Vagina (tissue), 2 donors: ENCODE results near the gene CCSER2. TPM values are rescaled to one million over a fixed set of nuclear protein-coding genes. Genes with fewer than 3 reads are reported as not detected.
A peak's percentile ranks its signal among the peaks of the same experiment; 100 is the strongest.

Source experiments
- DNase-seq, 2 donors: peaks; one replicate each; pipeline ENCODE4 v3.0.0-alpha.2; 2017; ENCODE audit errors: extremely low spot score in 2 of 2
- H3K27ac ChIP-seq: fragments of 200-600 bp; sonication (generic); one replicate; pipeline ENCODE4 v1.5.1; 2019
- H3K27me3 ChIP-seq: fragments of 200-600 bp; sonication (generic); one replicate; pipeline ENCODE4 v1.5.1; 2019
- H3K36me3 ChIP-seq, 2 donors: fragments of 200-600 bp; sonication (generic); one replicate each; pipeline ENCODE4 v1.5.1; 2017 to 2019
- H3K4me1 ChIP-seq: fragments of 200-600 bp; sonication (generic); one replicate; pipeline ENCODE4 v1.5.1; 2019
- H3K4me3 ChIP-seq, 2 donors: fragments of 200-600 bp; sonication (generic); 1 replicate in 1 of 2; 2 replicates in 1 of 2; pipeline ENCODE4 v1.5.1; 2016 to 2019
- H3K9me3 ChIP-seq: fragments of 200-600 bp; sonication (generic); one replicate; pipeline ENCODE4 v1.5.1; 2019
- CTCF ChIP-seq, 3 experiments: fragments of 450-650 bp in 2 of 3; fragments of 200-600 bp in 1 of 3; sonication (generic) in 1 of 3; IDR thresholded peaks; one replicate each; pipeline ENCODE4 v1.5.1; 2017 to 2019; ENCODE audit warnings: antibody characterized with exemption in 3 of 3, mild to moderate bottlenecking in 2 of 3, moderate library complexity in 2 of 3
- POLR2A ChIP-seq, 2 donors: fragments of 450-650 bp; IDR thresholded peaks; one replicate each; pipeline ENCODE4 v1.6.1; 2017; ENCODE audit warnings: antibody characterized with exemption in 2 of 2, mild to moderate bottlenecking in 2 of 2, moderate library complexity in 2 of 2
- POLR2AphosphoS5 ChIP-seq, 2 donors: sonication (generic); formaldehyde crosslinking; IDR thresholded peaks; one replicate each; pipeline ENCODE4 v1.9.0; 2017; ENCODE audit warnings: antibody characterized with exemption in 2 of 2, mild to moderate bottlenecking in 2 of 2, low read depth in 1 of 2; ENCODE audit not compliant: insufficient read depth in 1 of 2
- intact Hi-C: fragments of 100-400 bp; cut with DNase I; formaldehyde crosslinking; loops from one replicate; pipeline ENCODE4 v1.15.1; 2023
- total RNA-seq: library from RNA; depleted of rRNA; stranded (reverse); fragments of >200 nt; gene quantifications from one replicate; pipeline ENCODE4 v1.2.3, GENCODE V29; 2016

The CCSER2 gene
- total RNA-seq, 1 donor from 2014 or later = 62.1 TPM

DNA sequence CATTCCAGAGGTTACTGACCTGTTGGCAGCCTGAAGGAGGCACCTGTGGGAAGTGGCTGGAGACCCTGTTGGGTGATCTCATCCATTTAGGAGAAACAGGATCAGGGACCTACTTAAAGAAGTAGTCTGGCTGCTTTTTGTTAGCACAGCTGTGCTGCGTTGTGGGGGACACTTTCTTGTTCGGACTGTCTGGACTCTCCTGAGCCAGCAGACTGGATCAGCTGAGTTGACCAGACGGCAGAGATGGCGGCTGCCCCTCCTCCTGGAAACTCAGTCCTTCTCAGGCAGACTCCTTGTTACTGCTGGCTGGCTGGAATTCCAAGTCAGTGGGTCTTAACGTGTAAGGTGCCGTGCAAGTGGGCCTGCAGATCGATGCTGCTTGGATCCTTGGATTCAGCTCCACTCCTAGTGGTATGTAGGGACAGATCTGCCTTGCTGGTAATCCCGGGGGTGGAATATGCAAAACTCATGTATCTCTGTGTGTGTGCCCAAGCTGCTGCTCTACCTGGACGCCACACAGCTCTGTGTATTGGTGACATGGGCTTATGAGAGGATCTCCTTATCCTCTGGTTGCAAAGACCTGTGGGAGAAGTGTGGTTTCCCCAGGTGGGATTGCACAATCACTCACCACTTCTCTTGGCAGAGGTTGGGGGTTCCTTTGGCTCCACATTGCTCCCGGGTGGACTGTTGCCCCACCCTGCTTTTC, 87.3 kb downstream of the CCSER2 start:
- H3K27me3 ChIP-seq = no peaks in the 10 kb centered on the region
- no peak for TF ChIP-seq POLR2AphosphoS5 (IDR thresholded peaks at IDR 0.05; ENCODE audit: insufficient read depth in 1 of 2, low read depth in 1 of 2)
- TF ChIP-seq CTCF (IDR thresholded peaks at IDR 0.05) = no peak
- no peak for TF ChIP-seq POLR2A (IDR thresholded peaks at IDR 0.05)
- no peak overlapping the region for H3K27ac ChIP-seq
- no peaks in the 10 kb centered on the region for H3K36me3 ChIP-seq
- intact Hi-C loops = no loop called here
- no peaks in the 10 kb centered on the region for H3K4me1 ChIP-seq
- H3K9me3 ChIP-seq = peaks cover 11% of the 10 kb centered on the region
- H3K4me3 ChIP-seq = no peak overlapping the region
- DNase-seq = no peak

DNA sequence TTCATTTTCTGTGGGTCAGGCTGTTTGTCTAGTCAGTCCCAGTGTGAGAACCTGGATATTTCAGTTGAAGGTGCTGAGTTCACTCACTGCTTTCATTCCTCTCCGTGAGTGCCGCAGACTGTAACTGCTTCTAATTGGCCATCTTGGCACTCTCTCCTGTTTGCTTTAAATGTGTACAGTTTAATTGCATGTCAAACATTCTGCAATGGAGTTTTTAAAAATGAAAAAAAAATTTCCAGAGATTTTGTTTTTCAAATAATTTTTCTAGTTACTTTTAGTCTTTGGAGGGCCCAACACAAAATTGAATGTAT, 87.8 kb downstream of the CCSER2 start:
- H3K9me3 ChIP-seq = peaks cover 11% of the 10 kb centered on the region
- H3K27me3 ChIP-seq = no peaks in the 10 kb centered on the region
- no peaks in the 10 kb centered on the region for H3K36me3 ChIP-seq
- H3K27ac ChIP-seq = no peak overlapping the region
- H3K4me3 ChIP-seq = no peak overlapping the region
- no peak for DNase-seq
- TF ChIP-seq CTCF (IDR thresholded peaks at IDR 0.05) (no peak), POLR2A (IDR thresholded peaks at IDR 0.05) (no peak), POLR2AphosphoS5 (IDR thresholded peaks at IDR 0.05; ENCODE audit: insufficient read depth in 1 of 2, low read depth in 1 of 2) (no peak)
- no peaks in the 10 kb centered on the region for H3K4me1 ChIP-seq
- intact Hi-C loops = no loop called here

DNA sequence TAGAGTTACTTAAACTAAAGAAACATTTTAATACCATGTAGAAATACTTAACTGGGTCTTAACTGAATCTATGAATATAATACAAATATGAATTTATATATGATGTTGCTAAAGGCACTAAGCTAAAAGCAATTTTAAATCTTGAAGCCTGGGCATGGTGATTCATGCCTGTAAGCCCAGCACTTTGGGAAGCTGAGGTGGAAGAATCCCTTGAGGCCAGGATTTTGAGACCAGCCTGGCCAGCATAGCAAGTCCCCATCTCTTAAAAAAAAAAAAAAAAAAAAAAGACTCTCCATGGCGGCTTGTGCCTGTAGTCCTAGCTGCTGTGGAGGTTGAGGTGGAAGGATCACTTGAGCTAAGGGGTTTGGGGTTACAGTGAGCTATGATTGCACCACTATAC, 95.3 kb downstream of the CCSER2 start:
- peaks cover 44% of the 10 kb centered on the region for H3K4me1 ChIP-seq

DNA sequence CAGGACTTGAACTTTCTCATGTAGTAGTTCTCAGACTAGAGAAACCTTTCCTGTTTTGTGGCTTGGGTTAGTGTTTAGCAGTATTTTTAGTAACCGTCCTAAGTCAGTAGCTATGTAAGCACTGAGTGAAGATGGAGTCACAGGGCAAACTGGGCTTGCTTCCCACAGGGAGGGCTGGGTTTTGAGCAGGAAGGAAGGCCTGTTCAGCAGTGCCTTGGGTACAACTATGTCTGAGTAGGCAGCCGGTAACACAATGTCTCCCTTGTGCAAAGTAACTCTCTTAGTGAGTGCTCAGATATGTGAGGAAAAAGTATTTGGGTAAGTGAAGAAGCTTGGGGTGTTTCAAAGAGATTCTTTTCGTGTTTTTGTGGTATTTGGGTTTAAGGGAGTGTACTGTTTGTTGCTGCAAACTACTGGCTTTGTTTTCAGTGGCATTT, 96.4 kb downstream of the CCSER2 start:
- Histone ChIP-seq H3K9me3 (no peaks in the 10 kb centered on the region), H3K4me3 (peak overlapping the region; percentile 16 to 28), H3K36me3 (no peaks in the 10 kb centered on the region), H3K4me1 (peaks cover 44% of the 10 kb centered on the region), H3K27ac (peak overlapping the region; percentile 79), H3K27me3 (no peaks in the 10 kb centered on the region)
- intact Hi-C loops = no loop called here
- peak in 1 of 2 donors; percentile 97 for TF ChIP-seq POLR2AphosphoS5 (IDR thresholded peaks at IDR 0.05; ENCODE audit: insufficient read depth in 1 of 2, low read depth in 1 of 2)
- no peak for TF ChIP-seq CTCF (IDR thresholded peaks at IDR 0.05)
- DNase-seq = no peak

More for the DNA sequence above, 95.3 kb downstream of the CCSER2 start:
- Histone ChIP-seq H3K27ac (peak overlapping the region; percentile 79), H3K27me3 (no peaks in the 10 kb centered on the region), H3K36me3 (no peaks in the 10 kb centered on the region), H3K4me3 (no peak overlapping the region), H3K9me3 (no peaks in the 10 kb centered on the region)
- TF ChIP-seq POLR2AphosphoS5 (IDR thresholded peaks at IDR 0.05; ENCODE audit: insufficient read depth in 1 of 2, low read depth in 1 of 2) (no peak), CTCF (IDR thresholded peaks at IDR 0.05) (no peak), POLR2A (IDR thresholded peaks at IDR 0.05) (no peak)
- DNase-seq = no peak
- intact Hi-C loops = no loop called here

DNA sequence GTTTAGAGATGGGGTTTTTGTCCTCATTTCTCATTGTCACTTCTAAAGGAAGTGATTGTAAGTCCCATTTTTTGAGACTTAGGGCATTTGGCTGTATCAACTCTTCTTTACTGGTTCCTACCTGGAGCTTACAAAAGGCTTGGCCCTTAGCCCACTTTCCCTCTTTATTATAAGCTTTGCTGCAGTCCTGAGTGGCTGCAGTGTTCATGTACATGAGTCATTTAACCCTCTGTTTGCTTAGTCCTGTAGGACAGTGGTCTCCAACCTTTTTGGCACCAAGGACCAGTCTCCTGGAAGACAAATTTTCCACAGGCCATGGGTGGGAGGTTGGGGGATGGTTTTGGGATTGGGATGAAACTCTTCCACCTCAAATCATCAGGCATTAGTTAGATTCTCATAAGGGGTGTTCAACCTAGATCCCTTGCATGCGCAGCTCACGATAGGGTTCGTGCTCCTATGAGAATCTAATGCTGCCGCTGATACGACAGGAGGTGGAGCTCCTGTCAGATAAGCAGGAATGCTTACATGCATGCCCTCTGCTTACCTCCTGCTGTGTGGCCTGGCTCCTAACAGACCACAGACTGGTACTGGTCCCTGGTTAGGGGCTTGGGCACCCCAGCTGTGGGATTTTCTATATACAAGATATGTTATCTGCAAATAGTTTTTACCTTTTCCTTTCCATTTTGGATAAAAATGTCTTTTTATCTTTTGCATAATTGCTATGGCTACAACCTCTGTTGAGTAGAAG, 99.7 kb downstream of the CCSER2 start:
- H3K4me1 ChIP-seq = peaks cover 44% of the 10 kb centered on the region
- H3K27me3 ChIP-seq = no peaks in the 10 kb centered on the region
- no peak overlapping the region for H3K4me3 ChIP-seq
- no peaks in the 10 kb centered on the region for H3K36me3 ChIP-seq
- DNase-seq = no peak
- intact Hi-C loops = no loop called here
- TF ChIP-seq POLR2AphosphoS5 (IDR thresholded peaks at IDR 0.05; ENCODE audit: insufficient read depth in 1 of 2, low read depth in 1 of 2) (no peak), CTCF (IDR thresholded peaks at IDR 0.05) (no peak), POLR2A (IDR thresholded peaks at IDR 0.05) (no peak)
- H3K27ac ChIP-seq = no peak overlapping the region
- H3K9me3 ChIP-seq = no peaks in the 10 kb centered on the region
